GM23338 (cell line): ENCODE results near the gene PCNX1. TPM values are rescaled to one million over a fixed set of nuclear protein-coding genes. Genes with fewer than 3 reads are reported as not detected.
A peak's percentile ranks its signal among the peaks of the same experiment; 100 is the strongest.

ENCODE experiments used
- ATAC-seq: fragments of 200-7000 bp; cut with Tn5 transposase; 3 replicates; pipeline ENCODE4 v1.9.1; 2020
- DNase-seq: peaks from one replicate; pipeline ENCODE4 v3.0.0-alpha.2; 2015; ENCODE audit warnings: low spot score
- H2AFZ ChIP-seq: fragments of 200-600 bp; sonication (generic); 2 replicates; pipeline ENCODE4 v1.8.0; 2016; ENCODE audit warnings: antibody characterized with exemption, mild to moderate bottlenecking, moderate library complexity
- H3F3A ChIP-seq: fragments of 200-600 bp; sonication (generic); replicated peaks from 2 replicates; pipeline ENCODE4 v1.8.0; 2017; ENCODE audit warnings: antibody characterized with exemption, mixed run types, low read depth
- H3K27ac ChIP-seq: fragments of 200-600 bp; sonication (generic); 2 replicates; pipeline ENCODE4 v1.6.1; 2016; ENCODE audit warnings: low read depth
- H3K27me3 ChIP-seq: fragments of 200-600 bp; sonication (generic); 2 replicates; pipeline ENCODE4 v1.8.0; 2016; ENCODE audit warnings: mild to moderate bottlenecking, mixed run types, moderate library complexity; ENCODE audit not compliant: insufficient read depth
- H3K36me3 ChIP-seq: fragments of 200-600 bp; sonication (generic); 2 replicates; pipeline ENCODE4 v1.8.0; 2016; ENCODE audit warnings: mild to moderate bottlenecking; ENCODE audit not compliant: insufficient read depth
- H3K4me1 ChIP-seq: fragments of 200-600 bp; sonication (generic); 2 replicates; pipeline ENCODE4 v1.8.0; 2016; ENCODE audit warnings: mild to moderate bottlenecking, moderate library complexity; ENCODE audit not compliant: insufficient read depth
- H3K4me2 ChIP-seq: fragments of 200-600 bp; sonication (generic); 2 replicates; pipeline ENCODE4 v1.7.1; 2017; ENCODE audit warnings: mixed run types
- H3K4me3 ChIP-seq: fragments of 200-600 bp; sonication (generic); 2 replicates; pipeline ENCODE4 v1.6.1; 2016; ENCODE audit warnings: mixed run types
- H3K79me2 ChIP-seq: fragments of 200-600 bp; sonication (generic); replicated peaks from 2 replicates; pipeline ENCODE4 v1.8.0; 2017; ENCODE audit warnings: mild to moderate bottlenecking; ENCODE audit not compliant: insufficient read depth
- H3K9me2 ChIP-seq: fragments of 200-600 bp; sonication (generic); 2 replicates; pipeline ENCODE4 v1.8.0; 2017; ENCODE audit not compliant: insufficient read depth
- H4K20me1 ChIP-seq: fragments of 200-600 bp; sonication (generic); replicated peaks from 2 replicates; pipeline ENCODE4 v1.8.0; 2017; ENCODE audit warnings: mild to moderate bottlenecking; ENCODE audit not compliant: insufficient read depth
- H3K27ac Mint-ChIP-seq: 2 replicates; pipeline ENCODE4 v1.8.0; 2020; ENCODE audit warnings: inconsistent platforms, mild to moderate bottlenecking, moderate library complexity, mixed read lengths
- H3K27me3 Mint-ChIP-seq: 3 replicates; pipeline ENCODE4 v1.8.0; 2022; ENCODE audit warnings: low read depth, mild to moderate bottlenecking, moderate library complexity, mixed read lengths, inconsistent platforms; ENCODE audit not compliant: insufficient read depth, poor library complexity
- H3K36me3 Mint-ChIP-seq: 3 replicates; pipeline ENCODE4 v1.8.0; 2021; ENCODE audit warnings: low read depth, mild to moderate bottlenecking, inconsistent platforms, moderate library complexity, mixed read lengths
- H3K4me1 Mint-ChIP-seq: 3 replicates; pipeline ENCODE4 v1.8.0; 2020; ENCODE audit warnings: mild to moderate bottlenecking, inconsistent platforms, mixed read lengths
- H3K4me3 Mint-ChIP-seq: 3 replicates; pipeline ENCODE4 v1.8.0; 2021; ENCODE audit warnings: moderate library complexity, mild to moderate bottlenecking, inconsistent platforms, mixed read lengths
- H3K9me3 Mint-ChIP-seq: 3 replicates; pipeline ENCODE4 v1.8.0; 2020; ENCODE audit warnings: moderate library complexity, mild to moderate bottlenecking, inconsistent platforms, mixed read lengths
- CREB1 ChIP-seq: fragments of 250-450 bp; sonication (Bioruptor Pico); IDR thresholded peaks from 2 replicates; pipeline ENCODE4 v1.5.0; 2020; ENCODE audit warnings: low read depth, mild to moderate bottlenecking, moderate library complexity
- EZH2 ChIP-seq: fragments of 200-600 bp; sonication (generic); IDR thresholded peaks from one replicate; pipeline ENCODE4 v1.8.0; 2017; ENCODE audit warnings: antibody characterized with exemption, mild to moderate bottlenecking, low read depth; ENCODE audit not compliant: unreplicated experiment
- EZH2phosphoT487 ChIP-seq: fragments of 200-600 bp; sonication (generic); IDR thresholded peaks from one replicate; pipeline ENCODE4 v1.8.1; 2018; ENCODE audit warnings: antibody characterized with exemption; ENCODE audit not compliant: unreplicated experiment
- JUNB ChIP-seq: IDR thresholded peaks from one replicate; pipeline ENCODE4 v1.6.1; 2016; ENCODE audit warnings: antibody characterized with exemption; ENCODE audit not compliant: unreplicated experiment
- NANOG ChIP-seq: IDR thresholded peaks from 2 replicates; pipeline ENCODE4 v1.6.1; 2016; ENCODE audit warnings: antibody characterized with exemption, borderline replicate concordance
- POLR2AphosphoS5 ChIP-seq: IDR thresholded peaks from 2 replicates; pipeline ENCODE4 v1.6.1; 2016; ENCODE audit warnings: antibody characterized with exemption, low read depth
- STAT1 ChIP-seq: IDR thresholded peaks from one replicate; pipeline ENCODE4 v1.6.1; 2016; ENCODE audit warnings: antibody characterized with exemption; ENCODE audit not compliant: unreplicated experiment
- ZNF114 ChIP-seq: fragments of 250-450 bp; sonication (Bioruptor Pico); IDR thresholded peaks from 2 replicates; pipeline ENCODE4 v1.5.0; 2020; ENCODE audit warnings: mild to moderate bottlenecking, moderate library complexity
- ZNF331 ChIP-seq: fragments of 250-450 bp; sonication (Bioruptor Pico); IDR thresholded peaks from 2 replicates; pipeline ENCODE4 v1.5.0; 2020; ENCODE audit warnings: low read depth, mild to moderate bottlenecking, moderate library complexity
- polyA plus RNA-seq: library from polyadenylated mRNA; unstranded; fragments of >200 nt; fragmentation: Nextera tagmentation; extraction: Ambion mirVana; gene quantifications from 2 replicates; pipeline ENCODE4 v1.2.1, GENCODE V29; 2016
- total RNA-seq: library from RNA; depleted of rRNA; stranded (reverse); fragments of >200 nt; shearing (Covaris generic); gene quantifications from 2 replicates; pipeline ENCODE4 v1.2.3, GENCODE V29; 2014
- TF ChIP-seq, protein P1 (sequence below): IDR thresholded peaks from one replicate; pipeline ENCODE4 v1.6.1; 2018; ENCODE audit warnings: antibody characterized with exemption; ENCODE audit not compliant: unreplicated experiment
- TF ChIP-seq, protein P2 (sequence below): IDR thresholded peaks from 2 replicates; pipeline ENCODE4 v1.6.1; 2016; ENCODE audit warnings: antibody characterized with exemption
- TF ChIP-seq, protein P3 (sequence below), 2 experiments: fragments of 200-600 bp in 1 of 2; sonication (generic) in 1 of 2; conservative IDR thresholded peaks; 2 replicates each; pipeline versions ENCODE4 v1.5.1 to v1.6.1; 2016 to 2017; ENCODE audit warnings: antibody characterized with exemption in 2 of 2, low read depth in 2 of 2, mild to moderate bottlenecking in 2 of 2, moderate library complexity in 1 of 2
- TF ChIP-seq, protein P4 (sequence below): fragments of 250-450 bp; sonication (Bioruptor Pico); IDR thresholded peaks from 2 replicates; pipeline ENCODE4 v1.5.0; 2020; ENCODE audit warnings: mild to moderate bottlenecking, moderate library complexity

PCNX1 gene
- total and polyA plus RNA-seq, 2 experiments from 2014 or later, result 19.4 to 53.1 TPM

DNA sequence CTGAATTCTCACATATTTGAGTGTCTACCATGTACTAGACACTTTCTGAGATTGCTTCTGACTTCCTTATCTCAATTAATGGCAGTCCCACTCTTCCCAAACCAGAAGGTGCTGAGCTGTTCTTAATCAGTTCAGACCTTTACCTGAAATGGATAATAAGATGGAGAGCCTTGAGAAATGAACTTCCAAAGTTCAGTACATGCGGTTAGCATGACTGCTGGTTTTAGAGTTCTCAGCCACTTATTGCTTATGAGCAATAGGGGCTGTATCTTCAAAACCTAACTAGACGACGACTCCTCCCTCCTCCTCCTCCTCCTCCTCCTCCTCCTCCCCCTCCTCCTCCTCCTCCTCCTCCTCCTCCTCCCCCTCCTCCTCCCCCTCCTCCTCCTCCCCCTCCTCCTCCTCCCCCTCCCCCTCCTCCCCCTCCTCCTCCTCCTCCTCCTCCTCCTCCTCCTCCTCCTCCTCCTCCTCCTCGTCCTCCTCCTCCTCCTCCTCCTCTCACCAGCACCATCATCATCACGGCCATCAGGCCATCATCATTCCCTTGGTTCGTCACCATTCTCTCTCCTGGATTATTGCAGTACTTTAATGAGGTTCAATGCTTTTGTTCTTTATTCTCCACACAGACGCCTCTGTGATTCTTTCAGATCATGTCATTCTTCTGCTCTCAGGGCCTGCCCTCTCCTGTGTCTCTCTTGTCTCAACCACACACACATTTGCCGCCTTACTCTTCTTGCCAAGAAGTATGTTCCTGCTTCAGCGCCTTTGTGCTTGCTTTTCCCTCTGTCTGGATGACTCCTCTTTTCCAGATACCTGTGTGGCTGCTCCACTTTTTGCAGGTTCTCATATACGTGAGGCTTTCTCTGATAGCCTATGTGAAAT, 2.7 kb downstream of the PCNX1 start:
- DNase-seq, result no peak
- Mint-ChIP-seq H3K27me3 (peaks cover under 1% of the 10 kb centered on the region), H3K9me3 (no peaks in the 10 kb centered on the region), H3K27ac (no peak overlapping the region), H3K36me3 (no peaks in the 10 kb centered on the region), H3K4me1 (peaks cover 44% of the 10 kb centered on the region), H3K4me3 (peak overlapping the region; percentile 87)
- TF ChIP-seq EZH2 (no peak), STAT1 (no peak), POLR2AphosphoS5 (no peak), ZNF114 (CRISPR knock-in tag) (no peak), EZH2phosphoT487 (no peak), JUNB (no peak), ZNF331 (no peak), CREB1 (CRISPR knock-in tag) (no peak), NANOG (no peak)
- TF ChIP-seq, protein P1, sequence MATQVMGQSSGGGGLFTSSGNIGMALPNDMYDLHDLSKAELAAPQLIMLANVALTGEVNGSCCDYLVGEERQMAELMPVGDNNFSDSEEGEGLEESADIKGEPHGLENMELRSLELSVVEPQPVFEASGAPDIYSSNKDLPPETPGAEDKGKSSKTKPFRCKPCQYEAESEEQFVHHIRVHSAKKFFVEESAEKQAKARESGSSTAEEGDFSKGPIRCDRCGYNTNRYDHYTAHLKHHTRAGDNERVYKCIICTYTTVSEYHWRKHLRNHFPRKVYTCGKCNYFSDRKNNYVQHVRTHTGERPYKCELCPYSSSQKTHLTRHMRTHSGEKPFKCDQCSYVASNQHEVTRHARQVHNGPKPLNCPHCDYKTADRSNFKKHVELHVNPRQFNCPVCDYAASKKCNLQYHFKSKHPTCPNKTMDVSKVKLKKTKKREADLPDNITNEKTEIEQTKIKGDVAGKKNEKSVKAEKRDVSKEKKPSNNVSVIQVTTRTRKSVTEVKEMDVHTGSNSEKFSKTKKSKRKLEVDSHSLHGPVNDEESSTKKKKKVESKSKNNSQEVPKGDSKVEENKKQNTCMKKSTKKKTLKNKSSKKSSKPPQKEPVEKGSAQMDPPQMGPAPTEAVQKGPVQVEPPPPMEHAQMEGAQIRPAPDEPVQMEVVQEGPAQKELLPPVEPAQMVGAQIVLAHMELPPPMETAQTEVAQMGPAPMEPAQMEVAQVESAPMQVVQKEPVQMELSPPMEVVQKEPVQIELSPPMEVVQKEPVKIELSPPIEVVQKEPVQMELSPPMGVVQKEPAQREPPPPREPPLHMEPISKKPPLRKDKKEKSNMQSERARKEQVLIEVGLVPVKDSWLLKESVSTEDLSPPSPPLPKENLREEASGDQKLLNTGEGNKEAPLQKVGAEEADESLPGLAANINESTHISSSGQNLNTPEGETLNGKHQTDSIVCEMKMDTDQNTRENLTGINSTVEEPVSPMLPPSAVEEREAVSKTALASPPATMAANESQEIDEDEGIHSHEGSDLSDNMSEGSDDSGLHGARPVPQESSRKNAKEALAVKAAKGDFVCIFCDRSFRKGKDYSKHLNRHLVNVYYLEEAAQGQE, result no peak
- TF ChIP-seq, protein P2, sequence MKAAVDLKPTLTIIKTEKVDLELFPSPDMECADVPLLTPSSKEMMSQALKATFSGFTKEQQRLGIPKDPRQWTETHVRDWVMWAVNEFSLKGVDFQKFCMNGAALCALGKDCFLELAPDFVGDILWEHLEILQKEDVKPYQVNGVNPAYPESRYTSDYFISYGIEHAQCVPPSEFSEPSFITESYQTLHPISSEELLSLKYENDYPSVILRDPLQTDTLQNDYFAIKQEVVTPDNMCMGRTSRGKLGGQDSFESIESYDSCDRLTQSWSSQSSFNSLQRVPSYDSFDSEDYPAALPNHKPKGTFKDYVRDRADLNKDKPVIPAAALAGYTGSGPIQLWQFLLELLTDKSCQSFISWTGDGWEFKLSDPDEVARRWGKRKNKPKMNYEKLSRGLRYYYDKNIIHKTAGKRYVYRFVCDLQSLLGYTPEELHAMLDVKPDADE, result no peak
- TF ChIP-seq, protein P3, sequence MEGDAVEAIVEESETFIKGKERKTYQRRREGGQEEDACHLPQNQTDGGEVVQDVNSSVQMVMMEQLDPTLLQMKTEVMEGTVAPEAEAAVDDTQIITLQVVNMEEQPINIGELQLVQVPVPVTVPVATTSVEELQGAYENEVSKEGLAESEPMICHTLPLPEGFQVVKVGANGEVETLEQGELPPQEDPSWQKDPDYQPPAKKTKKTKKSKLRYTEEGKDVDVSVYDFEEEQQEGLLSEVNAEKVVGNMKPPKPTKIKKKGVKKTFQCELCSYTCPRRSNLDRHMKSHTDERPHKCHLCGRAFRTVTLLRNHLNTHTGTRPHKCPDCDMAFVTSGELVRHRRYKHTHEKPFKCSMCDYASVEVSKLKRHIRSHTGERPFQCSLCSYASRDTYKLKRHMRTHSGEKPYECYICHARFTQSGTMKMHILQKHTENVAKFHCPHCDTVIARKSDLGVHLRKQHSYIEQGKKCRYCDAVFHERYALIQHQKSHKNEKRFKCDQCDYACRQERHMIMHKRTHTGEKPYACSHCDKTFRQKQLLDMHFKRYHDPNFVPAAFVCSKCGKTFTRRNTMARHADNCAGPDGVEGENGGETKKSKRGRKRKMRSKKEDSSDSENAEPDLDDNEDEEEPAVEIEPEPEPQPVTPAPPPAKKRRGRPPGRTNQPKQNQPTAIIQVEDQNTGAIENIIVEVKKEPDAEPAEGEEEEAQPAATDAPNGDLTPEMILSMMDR (conservative IDR thresholded peaks at IDR 0.05; ENCODE audit: low read depth in 2 of 2), result no peak
- TF ChIP-seq, protein P4, sequence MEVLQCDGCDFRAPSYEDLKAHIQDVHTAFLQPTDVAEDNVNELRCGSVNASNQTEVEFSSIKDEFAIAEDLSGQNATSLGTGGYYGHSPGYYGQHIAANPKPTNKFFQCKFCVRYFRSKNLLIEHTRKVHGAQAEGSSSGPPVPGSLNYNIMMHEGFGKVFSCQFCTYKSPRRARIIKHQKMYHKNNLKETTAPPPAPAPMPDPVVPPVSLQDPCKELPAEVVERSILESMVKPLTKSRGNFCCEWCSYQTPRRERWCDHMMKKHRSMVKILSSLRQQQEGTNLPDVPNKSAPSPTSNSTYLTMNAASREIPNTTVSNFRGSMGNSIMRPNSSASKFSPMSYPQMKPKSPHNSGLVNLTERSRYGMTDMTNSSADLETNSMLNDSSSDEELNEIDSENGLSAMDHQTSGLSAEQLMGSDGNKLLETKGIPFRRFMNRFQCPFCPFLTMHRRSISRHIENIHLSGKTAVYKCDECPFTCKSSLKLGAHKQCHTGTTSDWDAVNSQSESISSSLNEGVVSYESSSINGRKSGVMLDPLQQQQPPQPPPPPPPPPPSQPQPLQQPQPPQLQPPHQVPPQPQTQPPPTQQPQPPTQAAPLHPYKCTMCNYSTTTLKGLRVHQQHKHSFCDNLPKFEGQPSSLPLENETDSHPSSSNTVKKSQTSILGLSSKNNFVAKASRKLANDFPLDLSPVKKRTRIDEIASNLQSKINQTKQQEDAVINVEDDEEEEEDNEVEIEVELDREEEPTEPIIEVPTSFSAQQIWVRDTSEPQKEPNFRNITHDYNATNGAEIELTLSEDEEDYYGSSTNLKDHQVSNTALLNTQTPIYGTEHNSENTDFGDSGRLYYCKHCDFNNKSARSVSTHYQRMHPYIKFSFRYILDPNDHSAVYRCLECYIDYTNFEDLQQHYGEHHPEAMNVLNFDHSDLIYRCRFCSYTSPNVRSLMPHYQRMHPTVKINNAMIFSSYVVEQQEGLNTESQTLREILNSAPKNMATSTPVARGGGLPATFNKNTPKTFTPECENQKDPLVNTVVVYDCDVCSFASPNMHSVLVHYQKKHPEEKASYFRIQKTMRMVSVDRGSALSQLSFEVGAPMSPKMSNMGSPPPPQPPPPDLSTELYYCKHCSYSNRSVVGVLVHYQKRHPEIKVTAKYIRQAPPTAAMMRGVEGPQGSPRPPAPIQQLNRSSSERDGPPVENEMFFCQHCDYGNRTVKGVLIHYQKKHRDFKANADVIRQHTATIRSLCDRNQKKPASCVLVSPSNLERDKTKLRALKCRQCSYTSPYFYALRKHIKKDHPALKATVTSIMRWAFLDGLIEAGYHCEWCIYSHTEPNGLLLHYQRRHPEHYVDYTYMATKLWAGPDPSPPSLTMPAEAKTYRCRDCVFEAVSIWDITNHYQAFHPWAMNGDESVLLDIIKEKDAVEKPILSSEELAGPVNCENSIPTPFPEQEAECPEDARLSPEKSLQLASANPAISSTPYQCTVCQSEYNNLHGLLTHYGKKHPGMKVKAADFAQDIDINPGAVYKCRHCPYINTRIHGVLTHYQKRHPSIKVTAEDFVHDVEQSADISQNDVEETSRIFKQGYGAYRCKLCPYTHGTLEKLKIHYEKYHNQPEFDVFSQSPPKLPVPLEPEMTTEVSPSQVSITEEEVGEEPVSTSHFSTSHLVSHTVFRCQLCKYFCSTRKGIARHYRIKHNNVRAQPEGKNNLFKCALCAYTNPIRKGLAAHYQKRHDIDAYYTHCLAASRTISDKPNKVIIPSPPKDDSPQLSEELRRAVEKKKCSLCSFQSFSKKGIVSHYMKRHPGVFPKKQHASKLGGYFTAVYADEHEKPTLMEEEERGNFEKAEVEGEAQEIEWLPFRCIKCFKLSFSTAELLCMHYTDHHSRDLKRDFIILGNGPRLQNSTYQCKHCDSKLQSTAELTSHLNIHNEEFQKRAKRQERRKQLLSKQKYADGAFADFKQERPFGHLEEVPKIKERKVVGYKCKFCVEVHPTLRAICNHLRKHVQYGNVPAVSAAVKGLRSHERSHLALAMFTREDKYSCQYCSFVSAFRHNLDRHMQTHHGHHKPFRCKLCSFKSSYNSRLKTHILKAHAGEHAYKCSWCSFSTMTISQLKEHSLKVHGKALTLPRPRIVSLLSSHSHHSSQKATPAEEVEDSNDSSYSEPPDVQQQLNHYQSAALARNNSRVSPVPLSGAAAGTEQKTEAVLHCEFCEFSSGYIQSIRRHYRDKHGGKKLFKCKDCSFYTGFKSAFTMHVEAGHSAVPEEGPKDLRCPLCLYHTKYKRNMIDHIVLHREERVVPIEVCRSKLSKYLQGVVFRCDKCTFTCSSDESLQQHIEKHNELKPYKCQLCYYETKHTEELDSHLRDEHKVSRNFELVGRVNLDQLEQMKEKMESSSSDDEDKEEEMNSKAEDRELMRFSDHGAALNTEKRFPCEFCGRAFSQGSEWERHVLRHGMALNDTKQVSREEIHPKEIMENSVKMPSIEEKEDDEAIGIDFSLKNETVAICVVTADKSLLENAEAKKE, result no peak
- H2AFZ ChIP-seq, result no peak overlapping the region
- H3K4me2 ChIP-seq, result peak overlapping the region; percentile 96
- peak overlapping the region; percentile 77; the same call in 1 of the 2 replicates for H3K4me3 ChIP-seq
- H3K36me3 ChIP-seq, result no peaks in the 10 kb centered on the region
- no peak overlapping the region for H3K27ac ChIP-seq
- no peaks in the 10 kb centered on the region for H3K9me2 ChIP-seq
- H3K27me3 ChIP-seq, result no peaks in the 10 kb centered on the region
- H3F3A ChIP-seq, result 0 out of 2 replicates have a peak, but pooled peaks cover 3% of the 10 kb centered on the region
- ATAC-seq, result no peak
- peaks cover 50% of the 10 kb centered on the region for H4K20me1 ChIP-seq
- H3K79me2 ChIP-seq, result peaks cover 70% of the 10 kb centered on the region
- H3K4me1 ChIP-seq, result peaks cover 42% of the 10 kb centered on the region
